HEK293T (cell line): ENCODE measurements around the gene NPLOC4.

Experiments
- CTCF ChIA-PET: fragments of 350-600 bp; formaldehyde crosslinking; extraction: SDS; loops from one replicate; lab custom pipeline; 2021; ENCODE audit warnings: antibody characterized with exemption, inconsistent platforms; lab: Yijun Ruan, JAX
- POLR2A ChIA-PET: fragments of 350-600 bp; formaldehyde crosslinking; extraction: SDS; loops from one replicate; lab custom pipeline; 2020; ENCODE audit warnings: antibody characterized with exemption, inconsistent platforms; lab: Yijun Ruan, JAX
- DNase-seq: peaks from one replicate; pipeline ENCODE4 v3.0.0; 2012; ENCODE audit warnings: mixed read lengths; ENCODE audit errors: extremely low spot score
- ARNT ChIP-seq: fragments of 450-650 bp; IDR thresholded peaks from 2 replicates; pipeline ENCODE4 v1.6.1; 2017; ENCODE audit warnings: mild to moderate bottlenecking
- BHLHE40 ChIP-seq: fragments of 450-650 bp; IDR thresholded peaks from 2 replicates; pipeline ENCODE4 v1.6.1; 2016; ENCODE audit warnings: mild to moderate bottlenecking, moderate library complexity, borderline replicate concordance
- CTBP1 ChIP-seq: fragments of 450-650 bp; IDR thresholded peaks from 2 replicates; pipeline ENCODE4 v1.6.1; 2016; ENCODE audit warnings: borderline replicate concordance
- ELF4 ChIP-seq: fragments of 450-650 bp; IDR thresholded peaks from 2 replicates; pipeline ENCODE4 v1.6.1; 2017; ENCODE audit warnings: antibody characterized with exemption
- FOXA1 ChIP-seq: fragments of 450-650 bp; IDR thresholded peaks from 2 replicates; pipeline ENCODE4 v1.6.1; 2016; ENCODE audit warnings: mild to moderate bottlenecking
- FOXK2 ChIP-seq: fragments of 450-650 bp; IDR thresholded peaks from 2 replicates; pipeline ENCODE4 v1.6.1; 2016; ENCODE audit warnings: mild to moderate bottlenecking
- FOXM1 ChIP-seq: fragments of 450-650 bp; IDR thresholded peaks from 2 replicates; pipeline ENCODE4 v1.6.1; 2017; ENCODE audit warnings: mild to moderate bottlenecking, borderline replicate concordance
- HDGF ChIP-seq: fragments of 450-650 bp; IDR thresholded peaks from 2 replicates; pipeline ENCODE4 v1.6.1; 2017; ENCODE audit warnings: antibody characterized with exemption, borderline replicate concordance
- L3MBTL2 ChIP-seq: fragments of 450-650 bp; conservative IDR thresholded peaks from 2 replicates; pipeline ENCODE4 v1.6.1; 2016; ENCODE audit warnings: mild to moderate bottlenecking
- LEF1 ChIP-seq: fragments of 450-650 bp; IDR thresholded peaks from 2 replicates; pipeline ENCODE4 v1.6.1; 2017; ENCODE audit warnings: mild to moderate bottlenecking, borderline replicate concordance
- NFRKB ChIP-seq: fragments of 450-650 bp; IDR thresholded peaks from 2 replicates; pipeline ENCODE4 v1.6.1; 2016; ENCODE audit warnings: mild to moderate bottlenecking, moderate library complexity
- PKNOX1 ChIP-seq: fragments of 450-650 bp; IDR thresholded peaks from 2 replicates; pipeline ENCODE4 v1.6.1; 2016
- SP1 ChIP-seq: fragments of 450-650 bp; IDR thresholded peaks from 2 replicates; pipeline ENCODE4 v1.6.1; 2017
- SUZ12 ChIP-seq: fragments of 450-650 bp; IDR thresholded peaks from 2 replicates; pipeline ENCODE4 v1.6.1; 2016; ENCODE audit warnings: mild to moderate bottlenecking
- TARDBP ChIP-seq: fragments of 450-650 bp; IDR thresholded peaks from 2 replicates; pipeline ENCODE4 v1.6.1; 2016
- ZNF384 ChIP-seq: fragments of 450-650 bp; IDR thresholded peaks from 2 replicates; pipeline ENCODE4 v1.6.1; 2016

NPLOC4 gene

DNA sequence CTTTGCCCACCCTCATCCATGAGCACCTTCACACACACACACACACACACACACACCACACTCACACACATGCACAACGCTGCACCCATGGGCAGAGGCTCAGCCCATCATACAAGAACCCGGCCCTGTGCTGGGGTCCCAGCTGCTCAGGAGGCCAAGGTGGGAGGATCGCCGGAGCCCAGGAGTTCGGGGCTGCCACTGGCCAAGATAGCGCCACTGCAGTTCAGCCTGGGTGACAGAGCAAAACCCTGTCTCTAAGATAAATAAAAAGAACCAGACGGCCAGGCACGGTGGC lies 112.1 kb downstream of the NPLOC4 start:
- ChIA-PET CTCF (no interaction called here), POLR2A (no interaction called here)
- TF ChIP-seq SP1 (no peak), L3MBTL2 (no peak), ELF4 (no peak), SUZ12 (no peak), PKNOX1 (no peak), FOXM1 (no peak), TARDBP (no peak), ZNF384 (no peak), BHLHE40 (no peak), ARNT (no peak), NFRKB (no peak), FOXA1 (no peak), FOXK2 (no peak), HDGF (no peak), CTBP1 (no peak), LEF1 (no peak)
- no peak for DNase-seq

DNA sequence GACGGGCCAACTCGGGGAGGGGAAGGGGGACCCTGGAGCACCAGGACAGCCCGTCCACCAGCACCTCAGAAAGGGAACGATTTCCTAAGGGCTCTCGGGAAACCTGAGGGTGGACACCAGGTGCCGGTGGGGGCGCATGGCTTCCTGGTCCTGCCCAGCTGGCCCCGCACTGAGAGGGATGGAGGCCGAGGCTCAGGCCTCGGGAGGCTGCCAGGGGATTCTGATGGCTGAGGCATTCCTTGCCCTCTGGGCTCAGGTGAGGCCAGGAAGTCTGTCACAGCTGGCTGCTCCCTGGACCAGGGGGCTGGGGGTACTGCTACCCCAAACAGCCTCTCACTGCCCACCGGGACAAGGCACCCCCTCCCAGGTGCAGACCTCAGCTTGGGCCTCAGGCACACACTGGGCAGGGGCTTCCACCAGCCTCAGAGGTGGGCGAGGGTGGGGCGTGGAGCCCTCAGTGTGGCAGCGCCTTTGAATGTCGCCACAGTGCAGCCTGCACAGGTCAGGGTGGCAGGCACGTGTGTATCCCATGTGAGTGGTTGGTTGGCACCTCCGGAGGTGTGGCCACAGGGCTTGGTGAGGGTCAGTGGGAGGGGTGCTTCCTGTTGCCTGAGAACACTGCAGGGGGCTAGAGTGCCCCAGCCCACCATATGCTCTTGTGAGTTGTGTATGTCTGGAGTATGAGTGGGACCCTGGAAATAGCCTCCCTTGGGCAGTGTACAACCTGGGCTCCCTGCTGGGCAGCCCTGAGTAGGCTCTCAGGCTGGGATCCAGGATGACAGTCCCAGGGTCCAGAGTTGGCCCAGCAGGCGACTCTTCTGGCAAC lies 112.7 kb downstream of the NPLOC4 start:
- no peak for DNase-seq
- CTCF ChIA-PET, result no interaction called here
- POLR2A ChIA-PET, result interaction anchor here (2.0 kb wide), 1 partner anchor 9 kb away, joined by 8 read pairs; no protein-coding TSS in a partner anchor
- no peak for TF ChIP-seq ZNF384
- TF ChIP-seq ARNT, result no peak

GRCh38 chr17:81523402-81524038 lies 113.4 kb downstream of the NPLOC4 start:
- CTCF ChIA-PET, result interaction anchor here (0.7 to 1.3 kb wide), 4 partner anchors 25 to 232 kb away, joined by 3 read pairs; no protein-coding TSS in a partner anchor
- POLR2A ChIA-PET, result interaction anchor here (0.8 to 2.0 kb wide), 6 partner anchors 8 to 39 kb away, joined by 3 to 8 read pairs (median 4); no protein-coding TSS in a partner anchor
- DNase-seq, result no peak
- TF ChIP-seq SP1 (no peak), ELF4 (no peak), BHLHE40 (no peak), FOXM1 (no peak), TARDBP (no peak), L3MBTL2 (no peak), ARNT (no peak), CTBP1 (no peak), NFRKB (no peak), ZNF384 (no peak), SUZ12 (no peak), FOXA1 (no peak), PKNOX1 (no peak), FOXK2 (no peak)

- POLR2A ChIA-PET, result interaction anchor here (0.8 to 2.0 kb wide), 7 partner anchors 7 to 38 kb away, joined by 3 to 8 read pairs (median 4); partner anchors contain the start of gene ACTG1
- peak; percentile 55 for DNase-seq
- no peak for TF ChIP-seq BHLHE40
- TF ChIP-seq FOXM1, result no peak
- no peak for TF ChIP-seq FOXA1
- no peak for TF ChIP-seq ARNT
- TF ChIP-seq ZNF384, result no peak
- no peak for TF ChIP-seq PKNOX1
- TF ChIP-seq L3MBTL2, result no peak
- no peak for TF ChIP-seq HDGF
- TF ChIP-seq SP1, result no peak
- no peak for TF ChIP-seq CTBP1
- TF ChIP-seq TARDBP, result no peak
- no peak for TF ChIP-seq SUZ12
- no peak for TF ChIP-seq ELF4
- TF ChIP-seq FOXK2, result no peak
- TF ChIP-seq LEF1, result no peak
- no peak for TF ChIP-seq NFRKB
- CTCF ChIA-PET, result interaction anchor here (0.5 to 1.3 kb wide), 5 partner anchors 26 to 231 kb away, joined by 3 read pairs; no protein-coding TSS in a partner anchor
These were observed 114.2 kb downstream of the NPLOC4 start for GRCh38 chr17:81522491-81523401.

DNA sequence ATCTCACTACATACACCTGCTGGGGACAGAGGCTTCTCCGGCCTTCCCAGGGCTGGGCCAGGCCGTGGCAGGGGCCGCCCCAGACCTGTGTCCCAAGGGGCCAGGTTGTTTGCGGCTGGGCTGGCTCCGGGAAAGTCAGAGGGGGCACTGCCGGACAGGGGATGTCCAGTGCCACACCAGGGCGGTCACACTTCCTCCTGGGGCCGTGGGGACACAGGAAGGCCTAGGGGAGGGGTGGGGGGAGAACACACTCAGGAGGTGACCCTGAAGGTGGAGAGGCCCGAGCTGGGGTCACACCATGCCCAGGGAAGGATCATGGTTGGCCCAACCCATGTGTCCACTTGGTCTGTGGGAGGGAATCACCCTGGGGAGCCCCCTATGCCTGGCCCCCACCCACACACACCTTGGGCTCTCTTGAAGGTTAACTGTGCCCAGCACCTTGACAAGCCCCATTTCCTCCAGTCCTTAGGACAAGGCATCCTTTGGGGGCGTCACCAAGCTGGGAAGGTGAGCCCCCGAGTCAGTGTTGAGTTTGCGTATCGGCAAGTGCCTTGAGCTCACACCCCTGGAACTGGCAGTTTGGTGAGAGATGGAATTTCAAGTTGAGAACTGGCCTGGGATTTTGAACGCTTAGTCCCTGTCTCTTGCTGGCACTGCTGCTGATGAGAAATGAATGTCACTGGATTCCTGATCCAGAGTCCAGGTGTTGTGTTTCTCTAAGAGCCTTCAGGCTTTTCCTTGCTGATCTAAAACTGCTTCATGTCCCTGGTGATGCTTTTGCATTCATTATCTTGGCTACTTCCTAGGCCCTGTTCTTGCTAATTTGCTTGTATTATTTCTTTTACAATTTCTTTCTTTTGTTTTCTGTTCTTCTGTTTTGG lies 116.7 kb downstream of the NPLOC4 start:
- TF ChIP-seq ZNF384 (no peak), FOXK2 (no peak), LEF1 (no peak), TARDBP (no peak), CTBP1 (no peak), ELF4 (no peak), SUZ12 (no peak), NFRKB (no peak), SP1 (no peak), FOXM1 (no peak), ARNT (no peak)
- POLR2A ChIA-PET, result no interaction called here
- DNase-seq, result no peak
- CTCF ChIA-PET, result interaction anchor here (0.6 kb wide), 1 partner anchor 364 kb away, joined by 3 read pairs; no protein-coding TSS in a partner anchor
